ENCODE results near the gene TM7SF3. TPM values are rescaled to one million over a fixed set of nuclear protein-coding genes. Genes with fewer than 3 reads are reported as not detected.

Gene TM7SF3
- total RNA-seq, 1 experiment from 2014 or later = 57.0 TPM

DNA sequence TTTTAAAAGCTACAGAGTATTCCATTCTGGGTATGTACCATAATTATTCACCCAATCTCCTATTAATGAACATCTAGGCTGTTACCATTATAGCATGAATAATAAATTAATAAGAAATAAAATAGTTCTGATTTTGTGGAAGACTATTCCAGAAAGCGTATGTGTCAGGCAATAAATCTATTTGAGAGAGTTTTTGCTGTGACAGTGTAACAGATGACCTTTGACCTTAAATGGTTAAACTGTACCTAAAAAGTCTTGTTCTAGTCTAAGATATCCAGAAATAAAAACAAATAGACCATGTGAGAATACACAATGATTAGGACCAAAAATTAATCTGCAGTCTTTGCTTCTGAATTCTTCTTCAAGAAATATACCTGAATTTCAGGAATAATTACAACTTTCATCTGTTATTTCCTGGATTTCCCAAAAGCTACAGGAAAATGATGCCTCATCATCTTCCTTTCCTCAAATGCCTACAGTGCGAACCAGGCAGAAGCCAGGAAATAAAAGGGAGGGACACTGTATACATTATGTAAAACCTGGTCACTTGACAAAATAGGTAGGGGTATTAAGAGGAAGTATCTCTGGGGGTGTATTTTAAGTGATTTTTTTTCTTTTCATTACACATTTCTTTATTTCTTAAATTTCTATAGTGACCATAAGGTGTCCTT, 7.3 kb downstream of the TM7SF3 start:
- H3K4me3 ChIP-seq = no peak overlapping the region
- intact Hi-C loops (cut with micrococcal nuclease; ENCODE audit: unreplicated experiment) = no loop called here
- peaks cover 5% of the 10 kb centered on the region; the same call in 1 of the 2 replicates for H3K4me1 ChIP-seq (replicated peaks; ENCODE audit: insufficient read depth)
- no peak for DNase-seq
- H3F3A ChIP-seq (ENCODE audit: insufficient read depth, low read depth) = no peaks in the 10 kb centered on the region
- no peak overlapping the region for H2AFZ ChIP-seq
- no peaks in the 10 kb centered on the region for H3K9me2 ChIP-seq (ENCODE audit: insufficient read depth)
- no peaks in the 10 kb centered on the region for H3K36me3 ChIP-seq (ENCODE audit: low read depth)
- H3K4me2 ChIP-seq = no peak overlapping the region
- no peaks in the 10 kb centered on the region for H4K20me1 ChIP-seq (ENCODE audit: insufficient read depth)
- H3K9me3 ChIP-seq (ENCODE audit: insufficient read depth, low read depth) = no peaks in the 10 kb centered on the region
- H3K27me3 ChIP-seq (ENCODE audit: insufficient read depth, low read depth) = no peaks in the 10 kb centered on the region
- H3K27ac ChIP-seq = no peak overlapping the region
- CTCF ChIA-PET = no interaction called here
- H3K79me2 ChIP-seq (ENCODE audit: low read depth) = peaks cover 8% of the 10 kb centered on the region
- TF ChIP-seq, protein P1, sequence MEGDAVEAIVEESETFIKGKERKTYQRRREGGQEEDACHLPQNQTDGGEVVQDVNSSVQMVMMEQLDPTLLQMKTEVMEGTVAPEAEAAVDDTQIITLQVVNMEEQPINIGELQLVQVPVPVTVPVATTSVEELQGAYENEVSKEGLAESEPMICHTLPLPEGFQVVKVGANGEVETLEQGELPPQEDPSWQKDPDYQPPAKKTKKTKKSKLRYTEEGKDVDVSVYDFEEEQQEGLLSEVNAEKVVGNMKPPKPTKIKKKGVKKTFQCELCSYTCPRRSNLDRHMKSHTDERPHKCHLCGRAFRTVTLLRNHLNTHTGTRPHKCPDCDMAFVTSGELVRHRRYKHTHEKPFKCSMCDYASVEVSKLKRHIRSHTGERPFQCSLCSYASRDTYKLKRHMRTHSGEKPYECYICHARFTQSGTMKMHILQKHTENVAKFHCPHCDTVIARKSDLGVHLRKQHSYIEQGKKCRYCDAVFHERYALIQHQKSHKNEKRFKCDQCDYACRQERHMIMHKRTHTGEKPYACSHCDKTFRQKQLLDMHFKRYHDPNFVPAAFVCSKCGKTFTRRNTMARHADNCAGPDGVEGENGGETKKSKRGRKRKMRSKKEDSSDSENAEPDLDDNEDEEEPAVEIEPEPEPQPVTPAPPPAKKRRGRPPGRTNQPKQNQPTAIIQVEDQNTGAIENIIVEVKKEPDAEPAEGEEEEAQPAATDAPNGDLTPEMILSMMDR (conservative IDR thresholded peaks at IDR 0.05) = no peak
- no peak for TF ChIP-seq EZH2 (IDR thresholded peaks at IDR 0.05; ENCODE audit: low read depth)
- POLR2A ChIA-PET (ENCODE audit: unreplicated experiment) = no interaction called here
- BruUV-seq (replicated peaks) = no TSS peak

DNA sequence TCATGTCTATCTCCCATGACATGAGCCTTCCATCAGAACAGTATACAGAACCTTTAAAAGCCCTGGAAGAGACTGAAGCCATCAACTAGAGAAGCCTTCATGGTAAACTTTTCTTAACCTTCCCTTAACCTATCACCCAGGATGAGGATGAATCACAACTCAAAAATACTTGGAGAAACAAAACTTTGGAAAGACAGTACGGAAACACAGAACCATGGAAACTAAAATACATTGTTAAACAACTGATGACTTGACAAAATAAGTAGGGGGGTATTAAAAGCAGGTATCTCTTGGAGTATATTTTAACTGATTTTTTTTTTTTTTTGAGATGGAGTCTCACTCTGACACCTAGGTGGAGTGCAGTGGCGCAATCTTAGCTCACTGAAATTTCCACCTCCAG, 8.7 kb downstream of the TM7SF3 start:
- no TSS peak for BruUV-seq (replicated peaks)
- no peaks in the 10 kb centered on the region for H3F3A ChIP-seq (ENCODE audit: insufficient read depth, low read depth)
- intact Hi-C loops (cut with micrococcal nuclease; ENCODE audit: unreplicated experiment) = no loop called here
- H3K27me3 ChIP-seq (ENCODE audit: insufficient read depth, low read depth) = no peaks in the 10 kb centered on the region
- H3K79me2 ChIP-seq (ENCODE audit: low read depth) = peaks cover 8% of the 10 kb centered on the region
- H3K4me1 ChIP-seq (replicated peaks; ENCODE audit: insufficient read depth) = peaks cover 5% of the 10 kb centered on the region; the same call in 1 of the 2 replicates
- no peak for DNase-seq
- ChIA-PET POLR2A (ENCODE audit: unreplicated experiment) (no interaction called here), CTCF (interaction anchor here (0.6 kb wide), 2 partner anchors 41 to 87 kb away, joined by 3 to 4 read pairs; no protein-coding TSS in a partner anchor)
- H3K4me2 ChIP-seq = no peak overlapping the region
- no peak overlapping the region for H2AFZ ChIP-seq
- no peaks in the 10 kb centered on the region for H3K9me3 ChIP-seq (ENCODE audit: insufficient read depth, low read depth)
- no peaks in the 10 kb centered on the region for H3K36me3 ChIP-seq (ENCODE audit: low read depth)
- H3K4me3 ChIP-seq = no peak overlapping the region
- H3K27ac ChIP-seq = no peak overlapping the region
- TF ChIP-seq EZH2 (IDR thresholded peaks at IDR 0.05; ENCODE audit: low read depth) = no peak
- TF ChIP-seq, protein P1 (conservative IDR thresholded peaks at IDR 0.05) = no peak
- no peaks in the 10 kb centered on the region for H3K9me2 ChIP-seq (ENCODE audit: insufficient read depth)
- no peaks in the 10 kb centered on the region for H4K20me1 ChIP-seq (ENCODE audit: insufficient read depth)

DNA sequence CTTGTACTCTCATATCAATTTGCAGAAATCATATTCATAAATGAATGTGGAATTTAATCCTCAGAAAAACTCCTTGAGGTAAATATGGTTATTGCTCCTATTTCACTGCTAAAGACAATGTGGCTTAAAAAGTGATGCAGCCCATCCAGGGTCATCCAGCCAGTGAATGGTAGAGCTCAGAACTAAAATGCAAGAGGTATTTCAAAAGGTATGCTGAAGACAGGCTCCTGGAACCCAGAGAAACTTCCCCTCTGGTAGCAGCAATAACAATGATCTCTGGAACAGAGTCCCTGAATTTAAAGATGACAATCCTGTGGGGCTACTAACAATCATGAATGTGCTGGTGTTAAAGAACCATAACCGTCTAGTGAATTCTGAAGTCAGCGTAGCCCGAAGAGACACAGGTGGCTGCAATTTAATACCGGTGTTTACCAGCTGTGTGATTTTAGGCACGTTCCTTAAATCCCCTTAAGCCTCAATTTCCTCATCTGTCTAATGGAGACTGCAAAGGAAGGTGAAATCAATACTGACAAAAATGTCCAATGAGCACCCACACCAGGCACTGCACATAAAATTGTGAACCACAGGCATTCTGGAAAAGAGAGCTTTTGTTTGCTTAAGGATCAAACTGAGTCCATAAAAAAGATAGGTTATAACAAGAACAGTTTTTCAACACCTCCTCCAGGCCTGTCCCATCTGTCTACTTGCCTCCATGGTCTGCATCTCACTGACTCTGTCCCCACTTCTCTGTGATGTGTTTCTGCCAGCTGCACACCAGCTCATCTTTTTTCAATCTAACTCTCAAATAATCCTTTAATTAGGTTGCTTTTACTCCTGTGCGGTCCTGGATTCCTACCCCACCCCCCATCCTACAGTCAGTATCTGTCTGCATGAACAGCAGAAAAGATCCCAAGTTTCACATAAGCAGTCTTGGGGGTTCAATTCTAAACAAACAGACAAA, 10.5 kb downstream of the TM7SF3 start:
- intact Hi-C loops (cut with micrococcal nuclease; ENCODE audit: unreplicated experiment) = no loop called here
- no peak for DNase-seq
- Histone ChIP-seq H3K9me3 (ENCODE audit: insufficient read depth, low read depth) (no peaks in the 10 kb centered on the region), H3K9me2 (ENCODE audit: insufficient read depth) (no peaks in the 10 kb centered on the region), H4K20me1 (ENCODE audit: insufficient read depth) (no peaks in the 10 kb centered on the region), H3F3A (ENCODE audit: insufficient read depth, low read depth) (no peaks in the 10 kb centered on the region), H3K4me3 (no peak overlapping the region), H3K27ac (no peak overlapping the region), H2AFZ (no peak overlapping the region), H3K4me1 (replicated peaks; ENCODE audit: insufficient read depth) (no peaks in the 10 kb centered on the region), H3K27me3 (ENCODE audit: insufficient read depth, low read depth) (no peaks in the 10 kb centered on the region), H3K4me2 (no peak overlapping the region), H3K36me3 (ENCODE audit: low read depth) (no peaks in the 10 kb centered on the region), H3K79me2 (ENCODE audit: low read depth) (peaks cover 8% of the 10 kb centered on the region)
- ChIA-PET CTCF (interaction anchor here (0.6 kb wide), 1 partner anchor 12 kb away, joined by 4 read pairs; no protein-coding TSS in a partner anchor), POLR2A (ENCODE audit: unreplicated experiment) (interaction anchor here (0.6 kb wide), 1 partner anchor 45 kb away, joined by 3 read pairs; no protein-coding TSS in a partner anchor)
- no peak for TF ChIP-seq EZH2 (IDR thresholded peaks at IDR 0.05; ENCODE audit: low read depth)
- TF ChIP-seq, protein P1 (conservative IDR thresholded peaks at IDR 0.05) = no peak
- no TSS peak for BruUV-seq (replicated peaks)
